Measurements from ENCODE around the gene SESN3. TPM values are rescaled to one million over a fixed set of nuclear protein-coding genes. Genes with fewer than 3 reads are reported as not detected.

SESN3 gene
- total and polyA plus RNA-seq, 12 donors: 5.9 to 90.0 (median 36.6) TPM

- Histone ChIP-seq H3K27ac (no peak overlapping the region), H3K9me3 (replicated peaks in 1 of 3) (no peaks in the 10 kb centered on the region), H3K4me3 (no peak overlapping the region), H3K36me3 (replicated peaks in 1 of 2) (no peaks in the 10 kb centered on the region), H3K4me1 (replicated peaks in 1 of 2) (no peaks in the 10 kb centered on the region), H3K27me3 (no peaks in the 10 kb centered on the region)
- DNase-seq: no peak
- no peak for TF ChIP-seq POLR2A (IDR thresholded peaks at IDR 0.05)
- TF ChIP-seq, protein P1, sequence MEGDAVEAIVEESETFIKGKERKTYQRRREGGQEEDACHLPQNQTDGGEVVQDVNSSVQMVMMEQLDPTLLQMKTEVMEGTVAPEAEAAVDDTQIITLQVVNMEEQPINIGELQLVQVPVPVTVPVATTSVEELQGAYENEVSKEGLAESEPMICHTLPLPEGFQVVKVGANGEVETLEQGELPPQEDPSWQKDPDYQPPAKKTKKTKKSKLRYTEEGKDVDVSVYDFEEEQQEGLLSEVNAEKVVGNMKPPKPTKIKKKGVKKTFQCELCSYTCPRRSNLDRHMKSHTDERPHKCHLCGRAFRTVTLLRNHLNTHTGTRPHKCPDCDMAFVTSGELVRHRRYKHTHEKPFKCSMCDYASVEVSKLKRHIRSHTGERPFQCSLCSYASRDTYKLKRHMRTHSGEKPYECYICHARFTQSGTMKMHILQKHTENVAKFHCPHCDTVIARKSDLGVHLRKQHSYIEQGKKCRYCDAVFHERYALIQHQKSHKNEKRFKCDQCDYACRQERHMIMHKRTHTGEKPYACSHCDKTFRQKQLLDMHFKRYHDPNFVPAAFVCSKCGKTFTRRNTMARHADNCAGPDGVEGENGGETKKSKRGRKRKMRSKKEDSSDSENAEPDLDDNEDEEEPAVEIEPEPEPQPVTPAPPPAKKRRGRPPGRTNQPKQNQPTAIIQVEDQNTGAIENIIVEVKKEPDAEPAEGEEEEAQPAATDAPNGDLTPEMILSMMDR (IDR thresholded peaks at IDR 0.05): no peak
- intact Hi-C loops (cut with DNase I): no loop called here
Observed at GRCh38 chr11:95165638-95166037, 65.4 kb downstream of the SESN3 start.

DNA sequence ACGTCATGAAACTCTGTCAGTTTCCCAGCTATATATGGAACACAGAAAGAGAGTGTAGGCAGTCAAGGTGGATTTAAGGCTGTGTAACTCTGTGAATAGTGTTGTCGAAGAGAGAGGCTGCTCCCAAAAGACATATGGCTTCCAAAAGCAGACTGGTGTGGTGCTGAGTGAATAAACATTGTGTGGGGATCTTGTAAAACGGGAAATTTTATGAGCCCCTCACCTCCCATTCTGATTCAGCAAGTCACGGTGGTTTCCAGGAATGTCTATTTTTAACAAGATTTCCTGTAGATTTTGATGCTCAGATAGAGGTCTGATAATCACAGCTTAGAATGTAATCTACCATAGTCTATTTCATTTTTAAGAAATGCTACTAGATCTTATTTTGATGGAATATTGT lies 67.9 kb downstream of the SESN3 start:
- intact Hi-C loops (cut with DNase I): no loop called here
- Histone ChIP-seq H3K4me3 (no peak overlapping the region), H3K36me3 (replicated peaks in 1 of 2) (no peaks in the 10 kb centered on the region), H3K27me3 (no peaks in the 10 kb centered on the region), H3K27ac (no peak overlapping the region), H3K4me1 (replicated peaks in 1 of 2) (no peaks in the 10 kb centered on the region), H3K9me3 (replicated peaks in 1 of 3) (no peaks in the 10 kb centered on the region)
- TF ChIP-seq POLR2A (IDR thresholded peaks at IDR 0.05): no peak
- TF ChIP-seq, protein P1 (IDR thresholded peaks at IDR 0.05): no peak
- WGBS, 4 donors: 60 to 70% (median 65%) methylated on average over 4 of the region's 4 CpGs
- DNase-seq: no peak

DNA sequence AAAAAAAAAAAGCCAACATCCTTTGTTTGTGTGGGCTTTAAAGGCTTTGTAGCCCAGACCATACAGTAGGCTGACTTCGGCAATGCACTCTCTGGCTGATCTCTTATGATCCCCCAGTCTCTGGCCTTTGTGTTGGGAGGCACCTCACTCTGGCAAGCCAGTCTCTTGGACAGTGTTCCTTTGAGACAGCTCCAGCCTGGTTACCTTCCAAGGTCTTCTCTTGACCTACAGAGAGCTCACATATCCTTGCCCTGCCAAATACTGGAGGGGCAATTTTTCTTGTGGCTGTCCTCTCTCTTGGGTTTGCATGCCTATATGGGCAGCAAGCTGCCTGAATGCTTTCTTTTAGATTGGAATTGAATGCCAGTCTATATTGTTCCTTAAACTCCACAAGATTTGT lies 69.8 kb downstream of the SESN3 start:
- no peaks in the 10 kb centered on the region for H3K27me3 ChIP-seq
- no peaks in the 10 kb centered on the region for H3K9me3 ChIP-seq (replicated peaks in 1 of 3)
- DNase-seq: no peak
- 79 to 91% (median 89%) methylated on average over 1 of the region's 1 CpG for WGBS, 4 donors
- no peaks in the 10 kb centered on the region for H3K36me3 ChIP-seq (replicated peaks in 1 of 2)
- no peak overlapping the region for H3K27ac ChIP-seq
- TF ChIP-seq, protein P1 (IDR thresholded peaks at IDR 0.05): no peak
- TF ChIP-seq POLR2A (IDR thresholded peaks at IDR 0.05): no peak
- no peaks in the 10 kb centered on the region for H3K4me1 ChIP-seq (replicated peaks in 1 of 2)
- intact Hi-C loops (cut with DNase I): no loop called here
- H3K4me3 ChIP-seq: no peak overlapping the region

DNA sequence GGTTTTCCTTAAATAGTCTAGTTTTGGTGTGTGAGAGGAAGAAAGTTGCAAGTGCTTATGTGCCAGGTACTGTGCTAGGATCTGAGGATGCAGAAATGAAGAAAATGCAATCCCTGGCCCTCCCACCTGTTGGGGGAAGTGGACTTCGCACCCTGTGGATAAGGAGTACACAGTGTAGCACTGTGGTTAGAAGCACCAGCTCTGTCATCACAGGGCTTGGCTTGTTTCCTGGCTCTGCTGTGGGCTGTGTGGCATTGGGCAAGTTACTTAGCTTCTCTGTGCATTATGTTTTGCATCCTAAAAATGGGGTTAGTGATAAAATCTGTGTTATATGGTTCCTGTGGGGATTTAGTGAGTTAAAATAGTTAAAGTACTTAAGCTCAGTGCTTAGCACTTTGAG lies 73.2 kb downstream of the SESN3 start:
- 81 to 100% (median 87%) methylated on average over 1 of the region's 1 CpG for WGBS, 4 donors
- H3K4me1 ChIP-seq (replicated peaks in 1 of 2): peaks cover 0 to 7% of the 10 kb centered on the region in 2 donors
- TF ChIP-seq, protein P1 (IDR thresholded peaks at IDR 0.05): no peak
- TF ChIP-seq POLR2A (IDR thresholded peaks at IDR 0.05): no peak
- no peak for DNase-seq
- H3K4me3 ChIP-seq: no peak overlapping the region
- no peaks in the 10 kb centered on the region for H3K36me3 ChIP-seq (replicated peaks in 1 of 2)
- intact Hi-C loops (cut with DNase I): no loop called here
- no peaks in the 10 kb centered on the region for H3K9me3 ChIP-seq (replicated peaks in 1 of 3)
- H3K27me3 ChIP-seq: no peaks in the 10 kb centered on the region
- no peak overlapping the region for H3K27ac ChIP-seq

Measured in adrenal gland (tissue), 12 donors.